ENCODE data around the gene GAA. TPM values are rescaled to one million over a fixed set of nuclear protein-coding genes. Genes with fewer than 3 reads are reported as not detected.

Gene GAA
- total and polyA plus RNA-seq, 11 donors: 27.5 to 109 (median 46.0) TPM

- H3K9me3 ChIP-seq: no peaks in the 10 kb centered on the region
- no peaks in the 10 kb centered on the region for H3K27me3 ChIP-seq
- TF ChIP-seq POLR2A (IDR thresholded peaks at IDR 0.05) (no peak), CTCF (IDR thresholded peaks at IDR 0.05) (no peak)
- H3K4me1 ChIP-seq: peaks cover 0 to 51% (median 31%) of the 10 kb centered on the region in 12 donors
- H3K27ac ChIP-seq: peak overlapping the region in 10 of 12 donors; percentile 19 to 92 (median 66)
- no peaks in the 10 kb centered on the region for H3K36me3 ChIP-seq
- DNase-seq: peak in 4 of 5 donors; percentile 41 to 63 (median 48)
- 46 to 64% (median 62%) methylated on average over 22 to 23 of the region's 23 CpGs for WGBS, 4 donors
- ATAC-seq: peak in 3 of 4 donors; percentile 49 to 60 (median 57)
- intact Hi-C loops (cut with DNase I): loop anchor here in 2 of 10 donors (2.0 to 5.0 kb wide), 2 partner anchors 32 to 61 kb away; partner anchors contain the start of gene CCDC40 (in 1 of the 2)
- H3K4me3 ChIP-seq: no peak overlapping the region
Measured at GRCh38 chr17:80068301-80069222, 32.8 kb upstream of the GAA start.

- no peaks in the 10 kb centered on the region for H3K9me3 ChIP-seq
- no peak for DNase-seq
- WGBS, 4 donors: 52 to 85% (median 64%) methylated on average over 7 to 15 of the region's 15 CpGs
- peak; percentile 21 to 40 (median 30) for ATAC-seq
- H3K27me3 ChIP-seq: no peaks in the 10 kb centered on the region
- intact Hi-C loops (cut with DNase I): loop anchor here in 1 of 10 donors (10.0 kb wide), 1 partner anchor 66 kb away; no protein-coding TSS in a partner anchor
- no peaks in the 10 kb centered on the region for H3K36me3 ChIP-seq
- H3K4me1 ChIP-seq: peaks cover 0 to 40% (median 31%) of the 10 kb centered on the region in 12 donors
- TF ChIP-seq CTCF (IDR thresholded peaks at IDR 0.05) (no peak), POLR2A (IDR thresholded peaks at IDR 0.05) (no peak)
- peak overlapping the region; percentile 3 to 59 (median 44) for H3K4me3 ChIP-seq
- H3K27ac ChIP-seq: peak overlapping the region; percentile 72 to 92 (median 86)
Measured at GRCh38 chr17:80070375-80071115, 30.8 kb upstream of the GAA start.

- WGBS, 4 donors: 7 to 35% (median 13%) methylated on average over 19 to 20 of the region's 20 CpGs
- ATAC-seq (peak; percentile 67 to 79 (median 68)), DNase-seq (peak; percentile 47 to 71 (median 62))
- no peaks in the 10 kb centered on the region for H3K27me3 ChIP-seq
- peak overlapping the region; percentile 72 to 92 (median 86) for H3K27ac ChIP-seq
- no peaks in the 10 kb centered on the region for H3K36me3 ChIP-seq
- no peaks in the 10 kb centered on the region for H3K9me3 ChIP-seq
- H3K4me1 ChIP-seq: peaks cover 0 to 40% (median 31%) of the 10 kb centered on the region in 12 donors
- intact Hi-C loops (cut with DNase I): loop anchor here in 1 of 10 donors (10.0 kb wide), 1 partner anchor 66 kb away; no protein-coding TSS in a partner anchor
- peak overlapping the region; percentile 3 to 59 (median 44) for H3K4me3 ChIP-seq
- no peak for TF ChIP-seq POLR2A (IDR thresholded peaks at IDR 0.05)
- no peak for TF ChIP-seq CTCF (IDR thresholded peaks at IDR 0.05)
Measured at GRCh38 chr17:80071116-80071841, 30.1 kb upstream of the GAA start.
